HG03095 (cell line): Measurements from ENCODE around the gene MAGED4B.
"Not testable (repeated sequence)": the region's sequence is repeated elsewhere in the genome, so short reads cannot be mapped to it uniquely, and the experiment has no call there.

Experiments used
- ATAC-seq: cut with Tn5 transposase; IDR thresholded peaks from one replicate; pipeline ENCODE4 v1.9.1; 2021; ENCODE audit warnings: moderate library complexity; ENCODE audit not compliant: unreplicated experiment

The MAGED4B gene, protein sequence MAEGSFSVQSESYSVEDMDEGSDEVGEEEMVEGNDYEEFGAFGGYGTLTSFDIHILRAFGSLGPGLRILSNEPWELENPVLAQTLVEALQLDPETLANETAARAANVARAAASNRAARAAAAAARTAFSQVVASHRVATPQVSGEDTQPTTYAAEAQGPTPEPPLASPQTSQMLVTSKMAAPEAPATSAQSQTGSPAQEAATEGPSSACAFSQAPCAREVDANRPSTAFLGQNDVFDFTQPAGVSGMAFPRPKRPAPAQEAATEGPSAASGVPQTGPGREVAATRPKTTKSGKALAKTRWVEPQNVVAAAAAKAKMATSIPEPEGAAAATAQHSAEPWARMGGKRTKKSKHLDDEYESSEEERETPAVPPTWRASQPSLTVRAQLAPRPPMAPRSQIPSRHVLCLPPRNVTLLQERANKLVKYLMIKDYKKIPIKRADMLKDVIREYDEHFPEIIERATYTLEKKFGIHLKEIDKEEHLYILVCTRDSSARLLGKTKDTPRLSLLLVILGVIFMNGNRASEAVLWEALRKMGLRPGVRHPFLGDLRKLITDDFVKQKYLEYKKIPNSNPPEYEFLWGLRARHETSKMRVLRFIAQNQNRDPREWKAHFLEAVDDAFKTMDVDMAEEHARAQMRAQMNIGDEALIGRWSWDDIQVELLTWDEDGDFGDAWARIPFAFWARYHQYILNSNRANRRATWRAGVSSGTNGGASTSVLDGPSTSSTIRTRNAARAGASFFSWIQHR

DNA sequence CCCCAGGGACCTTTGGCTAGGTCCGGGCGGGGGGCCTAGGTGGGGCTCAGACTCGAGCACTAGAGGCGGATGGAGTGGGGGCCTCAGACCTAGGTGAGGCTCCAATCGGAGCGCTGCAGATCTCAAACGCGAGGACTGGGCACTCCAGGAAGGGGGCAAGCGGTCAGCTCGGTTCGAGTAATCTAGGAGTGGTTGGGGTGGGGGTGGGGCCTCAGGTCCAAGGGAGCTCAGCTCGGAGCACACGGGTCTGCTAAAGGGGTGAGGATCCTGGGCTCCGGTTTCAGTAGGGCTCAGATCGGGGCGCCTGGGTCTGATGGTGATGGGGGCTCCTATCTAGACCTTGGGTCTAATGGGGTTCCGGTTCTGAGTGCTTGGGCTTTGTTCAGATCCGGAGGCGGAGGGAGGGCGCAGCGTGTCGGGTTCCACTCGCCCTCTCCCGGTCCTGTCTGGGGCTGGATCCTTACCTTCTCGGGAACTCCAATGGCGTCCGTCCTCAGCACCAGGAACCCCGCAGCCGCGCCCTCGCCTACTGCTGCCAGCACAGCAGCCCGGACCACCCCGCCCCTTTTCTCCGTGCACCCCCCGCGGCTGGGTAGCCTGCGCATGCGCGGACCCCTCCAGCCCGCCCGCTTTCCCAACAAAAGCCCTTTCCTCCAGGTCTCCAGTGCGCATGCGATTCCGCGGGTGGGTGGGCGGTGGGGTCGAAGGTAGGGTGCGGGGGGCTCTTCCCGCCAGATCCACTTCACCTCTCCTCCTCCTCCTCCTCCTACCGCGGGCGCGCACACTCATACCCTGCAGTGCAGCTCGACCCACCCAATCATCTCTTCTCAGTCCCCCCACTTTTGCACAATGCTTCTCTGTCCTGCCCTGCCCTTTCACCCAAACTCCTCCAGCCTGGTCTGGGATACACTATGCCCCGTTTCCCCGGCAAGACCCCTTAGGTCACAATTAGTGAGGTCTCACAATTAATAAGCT, at the start of gene MAGED4B:
Gene MAGED4B (minus strand): TSS at position 518 of the 975 bp plus-strand sequence. CDS start 1,011 bp downstream, outside the sequence.
- ATAC-seq, result not testable (repeated sequence)

DNA sequence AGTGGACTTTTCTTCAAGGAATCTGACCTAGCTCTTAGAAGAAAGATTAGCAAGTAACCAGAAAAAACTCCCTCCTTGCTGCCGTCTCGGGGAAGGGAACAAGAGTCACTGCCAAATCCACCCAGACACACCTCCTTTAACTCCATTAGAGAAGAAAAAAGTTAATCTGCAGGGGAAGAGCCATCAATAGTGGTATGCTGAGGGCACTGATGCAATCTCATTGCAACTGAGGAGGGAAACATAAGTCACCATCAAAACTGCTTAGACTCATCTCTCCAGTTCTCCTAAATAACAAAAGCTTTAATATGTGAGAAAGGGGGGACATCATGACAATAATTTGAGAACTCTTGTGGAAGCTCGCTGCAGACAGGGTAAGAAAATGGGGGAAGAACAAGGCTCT, 49.3 kb upstream of the MAGED4B start:
- no peak for ATAC-seq

DNA sequence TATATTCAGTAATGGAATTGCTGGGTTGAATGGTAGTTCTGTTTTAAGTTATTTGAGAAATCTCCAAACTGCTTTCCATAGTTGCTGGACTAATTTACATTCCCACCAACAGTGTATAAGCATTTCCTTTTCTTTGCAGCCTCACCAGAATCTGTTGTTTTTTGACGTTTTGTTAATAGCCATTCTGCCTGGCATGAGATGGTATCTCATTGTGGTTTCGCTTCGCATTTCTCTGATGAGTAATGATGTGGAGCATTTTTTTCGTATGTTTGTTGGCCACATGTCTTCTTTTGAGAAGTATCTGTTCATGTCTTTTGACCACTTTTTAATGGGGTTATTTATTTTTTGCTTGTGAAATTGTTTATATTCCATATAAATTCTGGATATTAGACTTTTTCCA, 13.6 kb upstream of the MAGED4B start:
- ATAC-seq, result no peak

DNA sequence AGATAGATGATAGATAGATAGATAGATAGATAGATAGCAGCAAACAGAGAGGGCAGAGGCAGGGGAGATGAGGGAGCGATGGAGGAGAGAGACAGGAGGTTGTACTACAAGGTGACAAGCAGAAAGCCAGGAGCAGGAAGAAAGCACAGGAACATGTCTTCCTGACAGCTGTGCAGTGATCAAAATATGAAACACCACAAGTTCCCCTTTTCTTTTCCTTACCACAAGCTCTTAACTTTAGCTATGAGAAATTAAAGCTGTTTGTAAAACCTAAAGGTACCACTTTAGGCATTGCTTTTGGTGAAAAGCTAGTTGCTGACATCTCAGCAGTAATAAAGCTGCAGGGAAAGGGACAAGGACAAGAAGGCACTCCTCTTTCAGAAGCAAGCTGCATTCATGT, 9.1 kb upstream of the MAGED4B start:
- ATAC-seq, result no peak

DNA sequence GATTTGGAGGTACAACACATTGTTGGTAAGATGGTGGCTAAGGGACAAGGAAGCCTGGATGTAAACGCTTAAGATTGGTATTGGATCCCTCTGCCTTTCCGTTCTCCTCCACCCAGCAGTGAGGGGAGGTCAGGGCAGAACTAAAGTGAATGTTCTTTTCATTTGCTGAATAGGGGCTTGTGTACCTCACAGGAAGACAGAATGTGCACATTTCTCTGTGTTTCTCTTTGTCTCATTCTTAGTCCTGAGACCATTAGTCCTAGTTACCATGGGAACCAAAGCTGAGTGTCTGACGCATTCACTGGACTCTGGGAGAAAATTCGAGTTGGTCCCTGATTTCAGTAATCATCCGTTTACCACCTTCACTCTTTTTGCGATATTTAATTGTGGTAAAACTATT, 26.7 kb downstream of the MAGED4B start:
- ATAC-seq, result not testable (repeated sequence)

DNA sequence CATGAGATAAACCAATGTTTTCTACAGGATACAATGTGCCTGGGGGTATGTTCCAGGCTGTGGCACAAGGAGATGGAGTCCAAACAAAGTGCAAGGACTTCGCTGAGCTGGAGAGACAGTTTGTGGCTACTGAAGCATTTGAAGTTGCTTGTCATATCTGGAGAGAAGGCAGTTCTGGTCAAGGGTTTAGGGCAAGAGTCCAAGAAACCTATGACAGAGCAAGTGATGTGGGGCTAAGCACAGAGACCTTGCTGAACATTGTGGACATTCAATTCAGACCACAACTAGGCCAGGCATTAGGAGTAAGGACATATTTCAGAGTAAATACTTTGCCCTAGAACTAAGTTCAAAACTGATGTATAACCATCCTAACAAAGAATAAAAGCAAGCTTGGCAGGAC, 34.8 kb downstream of the MAGED4B start:
- no peak for ATAC-seq

DNA sequence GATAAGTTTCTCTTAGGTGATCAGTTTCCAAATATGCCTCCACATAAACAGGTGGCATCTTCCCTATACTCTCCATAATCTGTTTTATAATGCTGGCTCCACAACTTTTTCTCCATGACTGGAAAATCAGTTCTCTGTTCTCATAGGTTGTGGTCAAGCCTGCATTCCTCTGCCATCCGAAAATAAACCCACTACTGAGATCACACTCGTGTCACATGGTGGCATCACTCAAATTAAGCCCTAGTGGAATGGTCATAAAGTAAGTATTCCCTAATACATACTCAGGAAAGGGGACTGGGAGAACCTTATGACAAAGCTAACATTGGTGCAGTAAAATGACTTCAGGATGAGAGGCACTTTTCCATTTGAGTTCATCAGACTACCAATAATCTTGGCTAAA, 37.6 kb downstream of the MAGED4B start:
- no peak for ATAC-seq

DNA sequence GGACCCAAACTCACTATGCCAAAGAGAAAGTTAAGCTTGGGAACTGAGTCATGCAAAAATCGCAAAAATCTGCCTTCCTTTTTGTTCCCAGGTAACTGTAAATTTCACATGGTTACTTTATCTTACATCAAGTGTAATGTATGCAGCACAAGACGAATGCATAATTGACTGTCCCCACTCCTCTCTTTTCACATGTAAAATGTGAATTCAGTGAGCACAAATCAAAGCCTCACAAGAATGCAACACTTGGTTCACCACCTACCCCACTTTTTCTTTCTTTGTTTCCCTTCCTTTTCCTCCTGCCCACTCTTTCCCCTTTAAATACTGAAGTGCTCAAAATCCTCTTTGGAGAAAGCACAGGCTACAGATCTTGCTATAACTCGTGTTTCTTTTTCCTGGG, 53.2 kb downstream of the MAGED4B start:
- ATAC-seq, result no peak
